GF-D8 (cell line): Measurements from ENCODE around the gene CCDC60.

Experiments used
- DNase-seq: peaks from one replicate; lab custom pipeline; 2025; lab: John Stamatoyannopoulos, UW

The CCDC60 gene

GRCh38 chr12:119447618-119448017 lies 113.1 kb downstream of the CCDC60 start:
- DNase-seq: no peak

- DNase-seq: no peak
Measured at GRCh38 chr12:119448611-119449131, 114.1 kb downstream of the CCDC60 start.

- no peak for DNase-seq
Measured at GRCh38 chr12:119450771-119451170, 116.2 kb downstream of the CCDC60 start.

DNA sequence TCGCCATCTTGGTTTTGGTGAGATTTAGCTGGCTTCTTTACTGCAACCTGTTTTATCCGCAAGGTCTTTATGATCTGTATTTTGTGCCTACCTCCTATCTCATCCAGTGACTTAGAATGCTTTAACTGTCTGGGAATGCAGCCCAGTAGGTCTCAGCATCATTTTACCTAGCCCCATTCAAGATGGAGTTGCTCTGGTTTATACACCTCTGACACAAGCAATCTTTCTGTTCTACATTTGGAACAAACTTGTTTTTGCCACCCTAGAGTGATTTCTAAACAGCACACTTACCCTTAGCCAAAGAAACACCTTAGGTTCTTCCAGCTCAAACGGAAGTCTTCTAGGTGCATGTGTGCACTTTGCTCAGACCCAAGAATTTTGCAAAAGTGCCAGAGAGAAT lies 122.3 kb downstream of the CCDC60 start:
- DNase-seq: no peak

GRCh38 chr12:119457271-119457670 lies 122.7 kb downstream of the CCDC60 start:
- no peak for DNase-seq

- no peak for DNase-seq
Measured at GRCh38 chr12:119459481-119459880, 125.0 kb downstream of the CCDC60 start.

GRCh38 chr12:119460876-119461275 lies 126.3 kb downstream of the CCDC60 start:
- no peak for DNase-seq

- no peak for DNase-seq
Measured at GRCh38 chr12:119461636-119462214, 127.2 kb downstream of the CCDC60 start.

GRCh38 chr12:119463211-119463926 lies 128.8 kb downstream of the CCDC60 start:
- no peak for DNase-seq

DNA sequence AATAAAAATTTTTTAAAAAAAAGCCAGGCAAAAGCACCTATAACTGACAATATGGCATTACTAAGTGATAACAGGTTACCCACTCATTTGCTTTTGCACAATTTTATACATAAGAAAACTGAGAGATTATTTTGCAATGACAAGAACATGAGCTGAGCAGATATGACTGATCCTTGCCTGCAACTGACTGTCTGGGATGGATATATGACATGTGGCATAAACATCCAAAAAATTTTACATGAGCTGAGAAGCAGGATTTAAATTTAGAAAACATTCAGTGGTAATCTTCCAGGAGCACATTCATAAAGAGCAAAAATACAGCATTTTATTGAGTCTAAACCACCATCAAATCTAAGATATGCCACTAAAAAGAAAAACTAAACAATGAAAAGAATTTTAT lies 133.8 kb downstream of the CCDC60 start:
- DNase-seq: no peak

- no peak for DNase-seq
Measured at GRCh38 chr12:119475650-119476049, 141.1 kb downstream of the CCDC60 start.

DNA sequence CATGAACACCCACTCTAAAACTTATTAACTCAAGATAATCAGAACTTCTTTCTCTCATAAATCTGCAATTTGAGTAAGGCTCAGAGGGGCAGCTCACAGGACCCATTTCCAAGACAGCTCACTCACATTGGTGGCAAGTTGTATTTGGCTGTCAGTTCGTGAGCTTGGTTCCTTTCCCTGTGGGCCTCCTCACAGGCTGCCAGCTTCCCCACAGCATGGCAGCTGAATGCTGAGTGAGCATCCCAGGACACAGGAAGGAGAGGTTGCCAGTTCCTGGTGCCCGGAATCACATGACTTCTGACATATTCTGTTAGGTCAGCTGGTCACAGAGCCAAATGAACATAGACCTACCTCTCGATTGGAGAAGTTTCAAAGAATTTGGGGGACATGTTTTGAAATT lies 142.4 kb downstream of the CCDC60 start:
- no peak for DNase-seq

- DNase-seq: no peak
Measured at GRCh38 chr12:119479121-119479561, 144.6 kb downstream of the CCDC60 start.

DNA sequence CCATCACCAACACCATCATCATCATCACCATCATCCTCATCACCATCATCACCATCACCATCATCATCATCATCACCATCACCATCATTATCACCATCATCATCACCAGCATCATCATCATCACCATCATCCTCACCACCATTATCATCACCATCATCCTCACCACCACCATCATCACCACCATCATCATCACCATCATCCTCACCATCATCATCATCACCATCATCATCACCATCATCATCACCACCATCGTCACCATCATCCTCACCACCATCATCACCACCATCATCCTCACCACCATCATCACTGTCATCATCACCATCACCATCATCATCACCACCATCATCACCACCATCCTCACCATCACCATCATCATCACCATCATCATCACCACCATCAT lies 146.0 kb downstream of the CCDC60 start:
- DNase-seq: no peak

DNA sequence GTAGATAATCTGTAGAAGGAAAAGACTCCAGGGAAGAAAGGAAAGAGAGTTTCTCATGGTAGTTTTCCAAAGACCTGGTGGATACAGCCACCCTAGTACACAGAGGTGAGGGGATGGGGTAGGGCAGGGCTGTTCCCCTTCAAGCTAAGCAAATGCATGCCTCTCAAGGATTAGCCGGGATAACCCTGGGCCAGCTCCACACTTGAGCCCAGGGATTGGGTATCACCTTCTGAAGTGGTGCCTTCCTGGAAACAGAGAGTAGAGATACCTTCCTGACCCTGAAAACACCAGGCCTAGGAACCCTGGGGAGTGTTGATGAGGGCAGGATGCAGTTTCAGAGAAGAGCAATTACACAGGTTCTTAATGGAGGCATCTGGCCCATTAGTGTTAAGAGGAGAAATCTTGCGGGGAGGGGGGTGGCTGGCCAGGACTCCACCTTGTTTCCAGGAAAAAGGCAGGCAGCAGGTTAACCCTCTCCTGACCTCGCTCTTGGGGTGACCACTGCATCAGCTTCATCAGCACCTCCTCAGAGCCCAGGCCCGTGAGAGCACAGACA lies 152.1 kb downstream of the CCDC60 start:
- no peak for DNase-seq

- DNase-seq: no peak
Measured at GRCh38 chr12:119491814-119492213, 157.3 kb downstream of the CCDC60 start.

DNA sequence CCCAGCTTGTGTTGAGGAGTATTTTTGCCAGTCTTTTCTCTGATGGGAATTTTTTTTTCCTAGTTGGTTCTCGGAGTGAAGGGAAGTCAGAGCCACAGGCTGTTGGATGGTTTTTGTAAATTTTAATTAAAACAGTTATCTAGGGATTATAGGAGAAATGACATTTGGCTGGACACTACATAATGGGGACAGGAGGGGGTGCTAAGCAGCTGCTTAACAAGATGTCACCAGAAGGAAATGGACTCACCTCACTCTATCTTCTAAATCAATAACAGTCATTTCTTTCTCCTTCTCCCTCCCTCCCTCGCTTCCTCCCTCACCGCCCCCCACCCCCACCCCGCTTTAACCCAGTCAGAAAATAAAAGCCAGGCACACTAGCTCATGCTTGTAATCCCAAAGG lies 165.7 kb downstream of the CCDC60 start:
- DNase-seq: no peak

GRCh38 chr12:119501052-119501451 lies 166.5 kb downstream of the CCDC60 start:
- DNase-seq: no peak

- no peak for DNase-seq
Measured at GRCh38 chr12:119505001-119505400, 170.5 kb downstream of the CCDC60 start.

DNA sequence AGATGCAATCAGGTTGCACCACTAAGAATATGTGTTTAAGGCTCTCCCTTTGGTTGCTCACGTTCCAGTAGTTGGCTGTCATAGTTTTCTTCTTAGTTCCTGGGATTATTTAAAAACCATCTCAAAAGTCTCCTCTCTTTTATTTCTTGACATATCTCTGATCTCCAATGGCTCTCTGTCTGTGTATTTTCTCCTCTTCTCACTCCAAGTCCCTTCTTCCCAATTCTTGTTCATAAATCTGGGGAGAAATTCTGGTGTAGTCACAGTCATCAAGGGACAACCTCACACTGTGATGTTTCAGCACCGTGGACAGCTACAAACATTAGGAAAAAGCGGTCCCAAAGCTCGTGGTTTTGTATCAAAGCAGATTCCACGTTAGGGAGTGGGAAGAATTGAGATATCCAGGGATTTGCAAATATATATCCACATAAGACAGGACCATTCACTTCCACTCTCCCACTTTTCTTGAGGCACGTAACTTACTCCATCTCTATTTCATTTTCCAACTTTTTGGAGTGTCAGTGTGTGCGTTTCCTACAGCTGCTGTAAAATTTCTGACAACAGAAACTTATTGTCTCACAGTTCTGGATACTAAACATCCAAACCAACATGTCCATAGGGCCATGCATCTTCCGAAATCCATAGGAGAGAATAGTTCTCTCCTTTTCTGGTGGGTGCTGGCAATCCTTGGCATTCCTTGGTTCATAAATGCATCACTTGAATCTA lies 178.4 kb downstream of the CCDC60 start:
- DNase-seq: no peak

DNA sequence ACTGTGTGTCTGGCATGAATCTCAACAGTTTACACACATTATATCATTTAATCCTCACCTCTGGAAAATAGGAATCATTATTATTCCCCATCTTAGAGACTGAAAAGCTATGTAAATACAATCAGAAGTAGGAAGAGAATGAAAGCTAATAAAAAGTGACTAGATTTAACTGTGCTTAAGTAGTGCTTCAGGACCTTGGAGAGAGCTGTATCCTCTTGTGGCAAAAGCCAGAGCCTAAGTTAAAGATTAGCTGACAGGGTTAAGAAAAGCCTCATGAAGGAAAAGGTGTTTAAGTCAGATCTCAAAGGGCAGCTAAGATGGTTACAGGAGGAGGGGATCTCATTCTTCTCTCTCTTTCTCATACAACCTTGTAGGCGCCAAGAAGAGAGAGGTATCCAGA lies 193.7 kb downstream of the CCDC60 start:
- DNase-seq: no peak

GRCh38 chr12:119540476-119540875 lies 205.9 kb downstream of the CCDC60 start:
- no peak for DNase-seq
